Mucosa of gallbladder (tissue), 1 donor: Measurements from ENCODE around the gene SSR1. TPM values are rescaled to one million over a fixed set of nuclear protein-coding genes. Genes with fewer than 3 reads are reported as not detected.
"Not testable (repeated sequence)": the region's sequence is repeated elsewhere in the genome, so short reads cannot be mapped to it uniquely, and the experiment has no call there.

ENCODE experiments used
- DNase-seq: peaks from one replicate; pipeline ENCODE4 v3.0.0-alpha.2; 2020; ENCODE audit warnings: low spot score
- total RNA-seq: library from RNA; stranded (reverse); gene quantifications from one replicate; pipeline ENCODE4 v1.2.1, GENCODE V29; 2021
- donor health status: DM: no; HTN: no; CAD: no.

The SSR1 gene
- total RNA-seq, result 130 TPM

GRCh38 chr6:7312616-7313504 is at the start of gene SSR1:
TSS of gene SSR1 (minus strand) at chr6:7313199. CDS start at chr6:7313120, 79 bp downstream.
- DNase-seq, result peak; percentile 97

- not testable (repeated sequence) for DNase-seq
Measured at GRCh38 chr6:7351916-7352315, 38.9 kb upstream of the SSR1 start.

GRCh38 chr6:7350591-7350990 is 37.6 kb upstream of the SSR1 start:
- not testable (repeated sequence) for DNase-seq

- not testable (repeated sequence) for DNase-seq
Measured at GRCh38 chr6:7347551-7347997, 34.6 kb upstream of the SSR1 start.

GRCh38 chr6:7344773-7345450 is 31.9 kb upstream of the SSR1 start:
- not testable (repeated sequence) for DNase-seq

GRCh38 chr6:7343546-7344475 is 30.8 kb upstream of the SSR1 start:
- no peak for DNase-seq

GRCh38 chr6:7341989-7342742 is 29.2 kb upstream of the SSR1 start:
- no peak for DNase-seq

GRCh38 chr6:7341271-7341670 is 28.3 kb upstream of the SSR1 start:
- DNase-seq, result no peak

- not testable (repeated sequence) for DNase-seq
Measured at GRCh38 chr6:7339007-7339732, 26.2 kb upstream of the SSR1 start.

- DNase-seq, result no peak
Measured at GRCh38 chr6:7338031-7338430, 25.0 kb upstream of the SSR1 start.

- DNase-seq, result no peak
Measured at GRCh38 chr6:7335519-7335918, 22.5 kb upstream of the SSR1 start.

GRCh38 chr6:7334685-7335084 is 21.7 kb upstream of the SSR1 start:
- DNase-seq, result no peak

- DNase-seq, result no peak
Measured at GRCh38 chr6:7332090-7332745, 19.2 kb upstream of the SSR1 start.

GRCh38 chr6:7331452-7331851 is 18.5 kb upstream of the SSR1 start:
- no peak for DNase-seq

GRCh38 chr6:7328243-7328642 is 15.2 kb upstream of the SSR1 start:
- no peak for DNase-seq

- no peak for DNase-seq
Measured at GRCh38 chr6:7325750-7326149, 12.8 kb upstream of the SSR1 start.

GRCh38 chr6:7324520-7324919 is 11.5 kb upstream of the SSR1 start:
- DNase-seq, result peak; percentile 23

GRCh38 chr6:7323074-7323473 is 10.1 kb upstream of the SSR1 start:
- DNase-seq, result no peak

- DNase-seq, result not testable (repeated sequence)
Measured at GRCh38 chr6:7321866-7322265, 8.9 kb upstream of the SSR1 start.

GRCh38 chr6:7319406-7319805 is 6.4 kb upstream of the SSR1 start:
- not testable (repeated sequence) for DNase-seq
